Measurements from ENCODE around the gene ATL2.

- no peak for TF ChIP-seq POLR2AphosphoS5 (IDR thresholded peaks at IDR 0.05; ENCODE audit: borderline replicate concordance, low read depth, low read length)
- no peak for TF ChIP-seq EZH2 (IDR thresholded peaks at IDR 0.05)
- TF ChIP-seq FOXP2 (optimal IDR thresholded peaks at IDR 0.05; ENCODE audit: control extremely low read depth, extremely low read length, insufficient read depth), result no peak
Measured at GRCh38 chr2:38271697-38272096, 105.4 kb downstream of the ATL2 start.
